DND-41 (cell line): ENCODE results near the gene PPP1R12A.

Experiments used
- ATAC-seq: fragments of 200-7000 bp; cut with Tn5 transposase; 3 replicates; pipeline ENCODE4 v1.9.1; 2021; ENCODE audit warnings: low read depth; ENCODE audit not compliant: insufficient read depth
- DNase-seq: peaks from one replicate; pipeline ENCODE4 v3.0.0-alpha.2; 2020
- H2AFZ ChIP-seq: 2 replicates; pipeline ENCODE4 v1.6.0; 2012; ENCODE audit warnings: low read depth, low read length
- H3K27ac ChIP-seq: 2 replicates; pipeline ENCODE4 v1.5.1; 2012; ENCODE audit warnings: low read length, inconsistent platforms
- H3K27me3 ChIP-seq: fragments of 200-600 bp; sonication (generic); 2 replicates; pipeline ENCODE4 v1.6.0; 2012; ENCODE audit warnings: low read length, mild to moderate bottlenecking, inconsistent platforms; ENCODE audit not compliant: insufficient read depth, poor library complexity
- H3K36me3 ChIP-seq: 2 replicates; pipeline ENCODE4 v1.5.1; 2012; ENCODE audit warnings: low read length, inconsistent platforms; ENCODE audit not compliant: insufficient read depth
- H3K4me1 ChIP-seq: 2 replicates; pipeline ENCODE4 v1.5.1; 2012; ENCODE audit warnings: mild to moderate bottlenecking, low read length; ENCODE audit not compliant: insufficient read depth
- H3K4me2 ChIP-seq: 2 replicates; pipeline ENCODE4 v1.6.0; 2012; ENCODE audit warnings: mild to moderate bottlenecking, moderate library complexity, low read length, inconsistent platforms; ENCODE audit not compliant: insufficient read depth
- H3K4me3 ChIP-seq, 2 experiments: fragments of 200-600 bp in 1 of 2; shearing (Covaris generic) in 1 of 2; 2 replicates each; pipeline ENCODE4 v1.5.1; 2012 to 2016; ENCODE audit warnings: inconsistent platforms in 2 of 2, low read length in 2 of 2, mild to moderate bottlenecking in 2 of 2, low read depth in 1 of 2, moderate library complexity in 1 of 2
- H3K79me2 ChIP-seq: 2 replicates; pipeline ENCODE4 v1.6.0; 2012; ENCODE audit warnings: low read length, inconsistent platforms; ENCODE audit not compliant: insufficient read depth
- H3K9ac ChIP-seq: 2 replicates; pipeline ENCODE4 v1.6.0; 2012; ENCODE audit warnings: low read depth, mild to moderate bottlenecking, inconsistent platforms, low read length, moderate library complexity
- H3K9me3 ChIP-seq: 2 replicates; pipeline ENCODE4 v1.5.1; 2012; ENCODE audit warnings: low read length, moderate library complexity, mild to moderate bottlenecking, inconsistent platforms; ENCODE audit not compliant: insufficient read depth, severe bottlenecking
- H4K20me1 ChIP-seq: 2 replicates; pipeline ENCODE4 v1.6.0; 2012; ENCODE audit warnings: low read length; ENCODE audit not compliant: insufficient read depth
- CTCF ChIP-seq: IDR thresholded peaks from 2 replicates; pipeline ENCODE4 v1.5.1; 2012; ENCODE audit warnings: borderline replicate concordance, low read length, moderate library complexity, mild to moderate bottlenecking; ENCODE audit not compliant: poor library complexity, severe bottlenecking; ENCODE audit errors: extremely low read depth
- EZH2 ChIP-seq: IDR thresholded peaks from 3 replicates; pipeline ENCODE4 v1.6.1; 2012; ENCODE audit warnings: borderline replicate concordance, low read depth, mild to moderate bottlenecking, moderate library complexity, low read length, inconsistent platforms; ENCODE audit not compliant: severe bottlenecking

PPP1R12A gene

GRCh38 chr12:79877246-79877645, 57.7 kb downstream of the PPP1R12A start:
- H3K27me3 ChIP-seq, result no peaks in the 10 kb centered on the region
- no peak overlapping the region for H3K4me2 ChIP-seq
- H3K4me3 ChIP-seq, result no peak overlapping the region
- no peaks in the 10 kb centered on the region for H3K4me1 ChIP-seq
- H3K27ac ChIP-seq, result no peak overlapping the region
- peaks cover 89% of the 10 kb centered on the region for H3K79me2 ChIP-seq
- H4K20me1 ChIP-seq, result peaks cover 51% of the 10 kb centered on the region
- H3K9me3 ChIP-seq, result no peaks in the 10 kb centered on the region
- peaks cover 9% of the 10 kb centered on the region; the same call in 1 of the 2 replicates for H3K36me3 ChIP-seq
- no peak for TF ChIP-seq CTCF
- TF ChIP-seq EZH2, result no peak
- ATAC-seq (no peak), DNase-seq (no peak)
- H3K9ac ChIP-seq, result no peak overlapping the region
- H2AFZ ChIP-seq, result no peak overlapping the region

- no peaks in the 10 kb centered on the region for H3K4me1 ChIP-seq
- H3K4me3 ChIP-seq, result no peak overlapping the region
- no peaks in the 10 kb centered on the region for H3K27me3 ChIP-seq
- H2AFZ ChIP-seq, result no peak overlapping the region
- DNase-seq, result no peak
- no peak overlapping the region for H3K27ac ChIP-seq
- no peak overlapping the region for H3K9ac ChIP-seq
- H3K9me3 ChIP-seq, result no peaks in the 10 kb centered on the region
- TF ChIP-seq CTCF (no peak), EZH2 (no peak)
- H3K4me2 ChIP-seq, result no peak overlapping the region
- no peak for ATAC-seq
- peaks cover 29% of the 10 kb centered on the region for H3K36me3 ChIP-seq
- peaks cover 85% of the 10 kb centered on the region for H3K79me2 ChIP-seq
- peaks cover 30% of the 10 kb centered on the region for H4K20me1 ChIP-seq
These were observed 60.2 kb downstream of the PPP1R12A start for GRCh38 chr12:79874665-79875064.

- H3K79me2 ChIP-seq, result peaks cover 85% of the 10 kb centered on the region
- H2AFZ ChIP-seq, result no peak overlapping the region
- peaks cover 43% of the 10 kb centered on the region for H3K36me3 ChIP-seq
- H3K4me2 ChIP-seq, result no peak overlapping the region
- H3K9ac ChIP-seq, result no peak overlapping the region
- H4K20me1 ChIP-seq, result peaks cover 21% of the 10 kb centered on the region; the same call in 1 of the 2 replicates
- H3K4me1 ChIP-seq, result no peaks in the 10 kb centered on the region
- no peaks in the 10 kb centered on the region for H3K27me3 ChIP-seq
- no peak overlapping the region for H3K27ac ChIP-seq
- H3K4me3 ChIP-seq, result no peak overlapping the region
- no peaks in the 10 kb centered on the region for H3K9me3 ChIP-seq
- TF ChIP-seq CTCF, result no peak
- TF ChIP-seq EZH2, result no peak
- ATAC-seq (no peak), DNase-seq (no peak)
These were observed 61.7 kb downstream of the PPP1R12A start for GRCh38 chr12:79873201-79873600.

- TF ChIP-seq CTCF, result no peak
- TF ChIP-seq EZH2, result no peak
- no peak overlapping the region for H3K27ac ChIP-seq
- H3K9ac ChIP-seq, result no peak overlapping the region
- no peak for ATAC-seq
- H3K4me3 ChIP-seq, result no peak overlapping the region
- H3K27me3 ChIP-seq, result no peaks in the 10 kb centered on the region
- no peaks in the 10 kb centered on the region for H3K9me3 ChIP-seq
- H3K36me3 ChIP-seq, result peaks cover 57% of the 10 kb centered on the region
- H3K4me2 ChIP-seq, result no peak overlapping the region
- peaks cover 86% of the 10 kb centered on the region for H3K79me2 ChIP-seq
- DNase-seq, result no peak
- H3K4me1 ChIP-seq, result no peaks in the 10 kb centered on the region
- H2AFZ ChIP-seq, result no peak overlapping the region
- H4K20me1 ChIP-seq, result peaks cover 11% of the 10 kb centered on the region; the same call in 1 of the 2 replicates
These were observed 63.3 kb downstream of the PPP1R12A start for GRCh38 chr12:79871621-79872020.
